HG02623 (cell line): ENCODE data around the gene ZDHHC18.
"Not testable (repeated sequence)": the region's sequence is repeated elsewhere in the genome, so short reads cannot be mapped to it uniquely, and the experiment has no call there.

Experiments
- ATAC-seq: cut with Tn5 transposase; IDR thresholded peaks from one replicate; pipeline ENCODE4 v1.9.1; 2021; ENCODE audit warnings: moderate library complexity; ENCODE audit not compliant: unreplicated experiment

Gene ZDHHC18

DNA sequence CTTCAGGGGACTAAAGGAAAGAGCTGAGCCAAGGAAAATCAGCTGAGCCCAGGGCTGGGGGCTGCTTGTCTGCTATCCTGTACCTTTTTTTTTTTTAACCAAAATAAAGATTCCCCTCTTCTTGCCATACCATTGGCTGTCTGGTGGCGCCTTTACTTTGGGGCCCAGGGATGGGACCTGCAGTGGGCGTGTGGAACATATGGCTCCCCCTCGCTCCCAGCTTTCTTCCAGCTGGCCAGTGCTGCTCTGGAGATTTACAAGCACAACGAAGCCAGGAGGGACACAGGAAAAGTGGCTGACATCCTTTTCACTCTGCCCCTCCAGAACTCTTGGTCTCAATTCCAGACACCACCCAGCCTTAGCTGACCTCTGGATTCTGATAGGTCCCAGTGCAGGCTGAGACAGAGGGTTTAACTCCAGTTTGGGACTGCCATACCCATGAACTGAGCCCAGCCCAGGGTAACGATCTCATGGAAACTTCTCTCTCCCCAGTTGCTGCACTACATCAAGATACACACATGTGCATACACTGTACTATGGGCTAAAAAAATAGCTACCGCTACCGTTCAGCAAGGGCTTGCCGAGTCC is 31.1 kb downstream of the ZDHHC18 start:
- no peak for ATAC-seq

GRCh38 chr1:26858160-26858559 is 31.7 kb downstream of the ZDHHC18 start:
- no peak for ATAC-seq

- no peak for ATAC-seq
Observed at GRCh38 chr1:26858891-26859640, 32.6 kb downstream of the ZDHHC18 start.

DNA sequence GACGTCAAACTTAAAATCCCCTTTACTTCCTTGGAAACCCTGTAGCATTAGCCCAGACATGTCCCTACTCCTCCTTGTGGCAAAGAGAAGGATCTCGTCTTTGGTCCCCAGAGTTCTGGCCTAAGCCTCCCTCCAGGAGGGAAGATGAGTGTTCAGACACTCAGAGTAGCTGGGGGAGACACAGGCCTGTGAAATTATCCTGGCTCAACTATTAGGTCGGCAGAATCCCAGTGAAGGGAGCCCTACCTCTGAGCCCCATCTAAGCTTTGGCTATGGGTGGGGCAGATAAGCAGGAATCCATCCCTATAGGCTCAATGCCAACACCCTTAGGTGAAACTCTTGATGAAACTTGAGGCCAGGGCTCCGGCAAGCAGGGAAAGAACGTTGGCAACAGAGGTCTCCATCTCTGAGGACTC is 34.8 kb downstream of the ZDHHC18 start:
- ATAC-seq = no peak

GRCh38 chr1:26861889-26862378 is 35.4 kb downstream of the ZDHHC18 start:
- no peak for ATAC-seq

GRCh38 chr1:26862781-26863684 is 36.5 kb downstream of the ZDHHC18 start, which contains the start of gene SFN:
SFN (plus strand) TSS chr1:26863149; CDS start chr1:26863213, 64 bp downstream.
- no peak for ATAC-seq

GRCh38 chr1:26863685-26864077 is 37.2 kb downstream of the ZDHHC18 start:
- ATAC-seq = no peak

GRCh38 chr1:26864610-26865480 is 38.4 kb downstream of the ZDHHC18 start:
- peak; percentile 87 for ATAC-seq

DNA sequence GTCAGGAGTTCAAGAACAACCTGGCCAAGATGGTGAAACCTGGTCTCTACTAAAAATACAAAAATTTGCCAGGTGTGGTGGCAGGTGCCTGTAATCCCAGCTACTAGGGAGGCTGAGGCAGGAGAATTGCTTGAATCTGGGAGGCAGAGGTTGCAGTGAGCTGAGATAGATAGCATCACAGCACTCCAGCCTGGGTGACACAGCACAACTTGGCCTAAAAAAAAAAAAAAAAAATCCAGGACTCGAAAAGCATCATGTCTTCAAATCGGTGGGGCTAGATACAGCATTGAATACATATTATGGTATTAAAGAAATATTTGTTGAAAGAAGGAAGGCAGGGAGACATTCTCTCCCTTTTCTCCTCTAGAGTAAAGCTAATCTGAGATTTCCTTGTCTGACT is 46.6 kb downstream of the ZDHHC18 start:
- ATAC-seq = not testable (repeated sequence)

GRCh38 chr1:26874896-26875295 is 48.4 kb downstream of the ZDHHC18 start:
- ATAC-seq = no peak

- ATAC-seq = no peak
Observed at GRCh38 chr1:26877326-26877725, 50.8 kb downstream of the ZDHHC18 start.

DNA sequence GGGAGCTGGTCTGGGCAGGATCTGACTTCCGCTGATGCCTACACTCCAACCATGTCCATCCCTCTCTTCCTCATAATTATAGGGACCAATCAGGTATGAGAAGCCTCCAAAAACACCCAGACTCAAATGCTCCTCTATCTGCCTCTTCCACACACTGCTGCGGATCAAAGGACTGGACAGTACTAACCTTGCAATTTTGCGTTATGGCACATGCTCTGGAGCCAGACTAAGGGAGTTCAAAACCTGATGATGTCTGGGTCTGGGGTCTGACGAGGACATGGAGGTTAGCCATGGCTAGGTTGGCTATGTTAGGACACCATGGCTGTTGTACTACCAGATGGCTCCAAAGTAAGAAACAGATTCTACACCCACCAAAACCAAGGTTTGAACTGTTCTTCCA is 53.3 kb downstream of the ZDHHC18 start:
- ATAC-seq = no peak

- not testable (repeated sequence) for ATAC-seq
Observed at GRCh38 chr1:26881611-26882010, 55.1 kb downstream of the ZDHHC18 start.

GRCh38 chr1:26882696-26883463 is 56.4 kb downstream of the ZDHHC18 start:
- ATAC-seq = no peak

DNA sequence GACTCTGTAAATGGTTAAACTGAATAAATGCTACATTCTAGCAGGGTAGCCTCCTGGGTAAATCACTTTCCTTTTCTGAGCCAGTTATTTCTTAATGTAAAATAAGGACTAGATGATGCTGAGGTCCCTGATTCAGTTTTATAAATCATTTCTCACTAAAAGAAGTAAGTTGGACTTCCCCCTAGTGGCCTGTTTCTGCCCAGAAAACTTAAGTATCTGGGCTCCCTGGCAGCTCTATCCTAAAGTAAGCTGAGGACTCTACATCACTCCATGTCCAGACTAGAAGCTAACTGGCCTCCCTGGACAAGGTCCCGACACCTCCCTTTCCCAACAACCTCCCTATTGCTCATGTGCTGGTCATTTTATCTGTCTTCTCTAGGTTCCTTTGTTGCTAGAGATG is 60.6 kb downstream of the ZDHHC18 start:
- no peak for ATAC-seq

DNA sequence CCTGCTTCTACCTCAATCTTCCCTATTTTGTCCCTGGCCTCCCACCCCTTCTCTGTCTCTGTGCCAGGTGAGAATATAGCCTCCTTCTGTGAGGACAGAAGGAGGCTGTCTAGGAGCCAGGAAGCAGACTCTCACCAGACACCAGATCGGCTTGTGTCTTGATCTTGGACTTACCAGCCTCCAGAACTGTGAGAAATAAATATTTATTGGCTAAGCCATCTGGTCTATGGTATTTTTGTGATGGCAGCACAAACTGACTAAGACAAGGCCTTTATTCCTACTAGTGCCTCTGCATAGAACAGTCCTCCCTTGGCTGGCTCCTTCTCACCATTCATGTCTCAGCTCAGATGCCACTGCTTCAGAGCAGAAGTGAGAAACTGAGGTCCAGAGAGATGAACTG is 61.7 kb downstream of the ZDHHC18 start:
- no peak for ATAC-seq

DNA sequence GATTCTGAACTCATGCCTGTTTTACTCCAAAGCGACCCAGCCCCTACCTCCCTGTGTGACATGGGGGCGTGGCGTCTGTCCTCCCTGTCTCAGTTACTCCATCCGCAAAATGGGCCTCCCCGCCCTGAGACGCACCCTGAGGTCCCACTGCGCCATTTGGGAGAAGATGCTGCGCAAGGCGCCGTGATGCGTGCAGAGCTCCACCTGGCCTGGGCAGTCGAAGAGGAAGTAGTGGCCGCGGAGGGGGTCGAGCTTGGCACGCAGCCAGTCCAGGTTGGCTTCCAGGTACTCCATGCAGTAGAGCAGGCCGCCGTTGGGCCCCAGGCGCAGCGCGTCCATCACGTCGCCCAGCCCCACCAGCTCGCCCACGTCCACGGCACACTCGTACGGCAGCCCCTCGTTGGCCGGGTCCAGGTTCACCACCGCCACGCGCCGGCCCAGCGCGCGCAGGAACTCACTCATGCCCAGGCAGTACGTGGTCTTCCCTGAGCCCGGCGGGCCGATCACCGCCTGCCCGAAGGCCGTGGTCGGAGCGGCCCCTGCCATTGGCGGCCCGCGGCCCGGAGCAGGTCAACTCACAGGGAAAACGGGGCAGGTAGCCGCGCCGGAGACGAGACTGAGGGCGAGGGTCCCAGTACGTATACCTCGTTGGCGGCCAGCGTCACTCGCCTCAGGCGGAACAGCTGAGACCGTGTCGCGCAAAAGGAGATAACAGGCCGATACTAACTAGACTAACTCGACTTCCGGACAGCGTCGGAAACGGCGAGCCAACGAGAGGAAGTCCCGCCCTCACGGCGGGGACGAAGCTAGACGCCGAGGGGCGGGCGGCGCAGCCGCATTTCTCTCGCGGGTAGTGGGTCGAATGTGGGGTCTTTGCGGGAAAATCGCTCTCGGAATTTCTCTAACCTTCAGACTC is 63.3 kb downstream of the ZDHHC18 start, which contains the start of gene GPN2:
TSS of gene GPN2 (minus strand) at position 733 of the 916 bp plus-strand sequence. CDS start at position 546, 187 bp downstream.
- ATAC-seq = peak; percentile 76

GRCh38 chr1:26890467-26890796 is 63.9 kb downstream of the ZDHHC18 start:
- ATAC-seq = no peak

DNA sequence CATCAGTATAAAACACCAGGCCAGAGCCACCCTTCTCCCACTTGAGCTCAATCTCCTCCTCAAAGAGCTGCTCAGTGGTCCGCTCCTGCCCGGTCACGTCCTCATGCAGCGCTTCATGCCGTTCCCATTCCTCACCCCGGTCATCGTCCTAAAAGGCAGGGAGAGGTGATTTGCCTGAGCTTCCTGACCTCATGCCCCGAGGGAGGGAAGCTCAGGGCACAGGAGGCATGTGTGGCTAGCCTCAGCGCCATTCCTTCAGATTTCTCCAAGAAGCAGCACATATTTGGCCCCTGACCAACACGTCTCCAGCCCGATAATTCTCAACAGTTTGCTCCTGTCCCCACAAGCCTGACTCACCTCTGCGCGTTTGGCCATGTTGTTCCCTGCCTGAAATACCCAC is 67.8 kb downstream of the ZDHHC18 start:
- no peak for ATAC-seq
